H9 (cell line): Measurements from ENCODE around the gene SLC2A5. TPM values are rescaled to one million over a fixed set of nuclear protein-coding genes. Genes with fewer than 3 reads are reported as not detected.

ENCODE experiments used
- DNase-seq: peaks from one replicate; pipeline ENCODE4 v3.0.0-alpha.2; 2017
- H2AFZ ChIP-seq: one replicate; pipeline ENCODE4 v1.6.1; 2013; ENCODE audit warnings: mild to moderate bottlenecking, low read length, control low read depth, moderate library complexity
- H2AK5ac ChIP-seq: 2 replicates; pipeline ENCODE4 v1.6.1; 2013; ENCODE audit warnings: low read length, control low read depth, mixed read lengths; ENCODE audit not compliant: insufficient read length
- H2BK120ac ChIP-seq: one replicate; pipeline ENCODE4 v1.6.1; 2013; ENCODE audit warnings: low read depth, mild to moderate bottlenecking, low read length, control low read depth, inconsistent platforms; ENCODE audit not compliant: poor library complexity, severe bottlenecking
- H2BK12ac ChIP-seq: 2 replicates; pipeline ENCODE4 v1.6.1; 2013; ENCODE audit warnings: low read length, control low read depth, mixed read lengths, low read depth; ENCODE audit not compliant: insufficient read length
- H2BK15ac ChIP-seq: 2 replicates; pipeline ENCODE4 v1.6.1; 2013; ENCODE audit warnings: low read depth, low read length, control low read depth
- H2BK20ac ChIP-seq: one replicate; pipeline ENCODE4 v1.6.1; 2013; ENCODE audit warnings: low read depth, mild to moderate bottlenecking, low read length, control low read depth, inconsistent platforms; ENCODE audit not compliant: poor library complexity, severe bottlenecking
- H2BK5ac ChIP-seq: 2 replicates; pipeline ENCODE4 v1.6.1; 2013; ENCODE audit warnings: low read length, control low read depth, mixed read lengths; ENCODE audit not compliant: insufficient read length
- H3K14ac ChIP-seq: 2 replicates; pipeline ENCODE4 v1.6.1; 2013; ENCODE audit warnings: low read length, control low read depth; ENCODE audit not compliant: insufficient read depth
- H3K18ac ChIP-seq: 2 replicates; pipeline ENCODE4 v1.6.1; 2013; ENCODE audit warnings: low read depth, mild to moderate bottlenecking, mixed read lengths, low read length, control low read depth; ENCODE audit not compliant: insufficient read length
- H3K23ac ChIP-seq: 2 replicates; pipeline ENCODE4 v1.6.1; 2013; ENCODE audit warnings: low read length, control low read depth, mixed read lengths, low read depth; ENCODE audit not compliant: insufficient read length
- H3K23me2 ChIP-seq: 2 replicates; pipeline ENCODE4 v1.6.1; 2013; ENCODE audit warnings: low read depth, mild to moderate bottlenecking, mixed read lengths, low read length, control low read depth; ENCODE audit not compliant: insufficient read length, poor library complexity, severe bottlenecking
- H3K27ac ChIP-seq: 2 replicates; pipeline ENCODE4 v1.5.1; 2013; ENCODE audit warnings: low read length, control low read depth, mixed read lengths, low read depth; ENCODE audit not compliant: insufficient read length
- H3K27me3 ChIP-seq: 2 replicates; pipeline ENCODE4 v1.6.1; 2013; ENCODE audit warnings: low read length, control low read depth, inconsistent platforms; ENCODE audit not compliant: insufficient read depth
- H3K4ac ChIP-seq: 2 replicates; pipeline ENCODE4 v1.6.1; 2013; ENCODE audit warnings: low read depth, mild to moderate bottlenecking, control low read depth, inconsistent platforms, low read length, moderate library complexity
- H3K4me1 ChIP-seq: 2 replicates; pipeline ENCODE4 v1.6.1; 2013; ENCODE audit warnings: low read length, control low read depth, inconsistent platforms; ENCODE audit not compliant: insufficient read depth
- H3K4me2 ChIP-seq: 2 replicates; pipeline ENCODE4 v1.6.1; 2013; ENCODE audit warnings: low read length, control low read depth, mixed read lengths; ENCODE audit not compliant: insufficient read length, insufficient read depth
- H3K56ac ChIP-seq: 2 replicates; pipeline ENCODE4 v1.6.1; 2013; ENCODE audit warnings: low read depth, mild to moderate bottlenecking, mixed read lengths, low read length, control low read depth; ENCODE audit not compliant: insufficient read length
- H3K79me1 ChIP-seq: 2 replicates; pipeline ENCODE4 v1.6.1; 2013; ENCODE audit warnings: low read depth, mild to moderate bottlenecking, moderate library complexity, low read length, control low read depth, inconsistent platforms; ENCODE audit not compliant: insufficient read depth, poor library complexity, severe bottlenecking
- H3K79me2 ChIP-seq: 2 replicates; pipeline ENCODE4 v1.6.1; 2013; ENCODE audit warnings: low read length, control low read depth, inconsistent platforms; ENCODE audit not compliant: insufficient read depth
- H3K9ac ChIP-seq: 2 replicates; pipeline ENCODE4 v1.6.1; 2013; ENCODE audit warnings: low read length, control low read depth, mixed read lengths; ENCODE audit not compliant: insufficient read length; ENCODE audit errors: extremely low read depth
- H3K9me3 ChIP-seq: one replicate; pipeline ENCODE4 v1.6.1; 2013; ENCODE audit warnings: low read depth, low read length, inconsistent platforms; ENCODE audit not compliant: control insufficient read depth
- H3T11ph ChIP-seq: one replicate; pipeline ENCODE4 v1.6.1; 2013; ENCODE audit warnings: mild to moderate bottlenecking, low read length, control low read depth, inconsistent platforms
- H4K20me1 ChIP-seq: one replicate; pipeline ENCODE4 v1.6.1; 2013; ENCODE audit not compliant: control insufficient read depth, insufficient read length, insufficient read depth
- H4K5ac ChIP-seq: 2 replicates; pipeline ENCODE4 v1.6.1; 2013; ENCODE audit warnings: low read depth, mild to moderate bottlenecking, mixed read lengths, low read length, control low read depth; ENCODE audit not compliant: insufficient read length
- H4K8ac ChIP-seq: replicated peaks from 2 replicates; pipeline ENCODE4 v1.6.1; 2013; ENCODE audit warnings: low read length, control low read depth, mixed read lengths, low read depth; ENCODE audit not compliant: insufficient read length
- H4K91ac ChIP-seq: 2 replicates; pipeline ENCODE4 v1.6.1; 2013; ENCODE audit warnings: low read depth, mild to moderate bottlenecking, moderate library complexity, mixed read lengths, low read length, control low read depth; ENCODE audit not compliant: insufficient read length
- H3K27ac Mint-ChIP-seq, 3 experiments: 2 replicates in 2 of 3; 3 replicates in 1 of 3; pipeline ENCODE4 v1.8.0; 2020 to 2021; ENCODE audit warnings: mixed read lengths in 3 of 3, mild to moderate bottlenecking in 1 of 3, moderate library complexity in 1 of 3
- H3K27me3 Mint-ChIP-seq: 2 replicates; pipeline ENCODE4 v1.8.0; 2021; ENCODE audit warnings: low read depth, mild to moderate bottlenecking, moderate library complexity, mixed read lengths
- H3K36me3 Mint-ChIP-seq, 3 experiments: 2 replicates in 2 of 3; 3 replicates in 1 of 3; pipeline ENCODE4 v1.8.0; 2020 to 2021; ENCODE audit warnings: low read depth in 3 of 3, mixed read lengths in 3 of 3; ENCODE audit not compliant: insufficient read depth in 1 of 3
- H3K4me1 Mint-ChIP-seq, 2 experiments: 2 replicates each; pipeline ENCODE4 v1.8.0; 2020; ENCODE audit warnings: mixed read lengths in 2 of 2
- H3K4me3 Mint-ChIP-seq, 2 experiments: 2 replicates in 1 of 2; 3 replicates in 1 of 2; pipeline ENCODE4 v1.8.0; 2020 to 2021; ENCODE audit warnings: mild to moderate bottlenecking in 2 of 2, mixed read lengths in 2 of 2, moderate library complexity in 1 of 2
- H3K9me3 Mint-ChIP-seq, 2 experiments: 2 replicates in 1 of 2; 3 replicates in 1 of 2; pipeline ENCODE4 v1.8.0; 2020; ENCODE audit warnings: mild to moderate bottlenecking in 2 of 2, mixed read lengths in 2 of 2, moderate library complexity in 1 of 2
- WGBS: extraction: QIAGEN DNeasy Blood & Tissue Kit; methylation state at CpG from one replicate; pipeline ENCODE4 v1.1.7; 2013; ENCODE audit warnings: missing lambda C conversion rate, low lambda C conversion rate, mixed read lengths; ENCODE audit not compliant: insufficient read length; ENCODE audit errors: extremely low coverage; 5-methylcytosine and 5-hydroxymethylcytosine counted together
- total RNA-seq: library from RNA; stranded (reverse); gene quantifications from 2 replicates; pipeline ENCODE4 v1.2.1, GENCODE V29; 2021
- TF ChIP-seq, protein P1 (sequence below): fragments of 200-600 bp; sonication (generic); conservative IDR thresholded peaks from 3 replicates; pipeline ENCODE4 v1.8.0; 2021; ENCODE audit warnings: antibody characterized with exemption, mild to moderate bottlenecking

The SLC2A5 gene
- total RNA-seq, 1 experiment from 2014 or later = not detected

DNA sequence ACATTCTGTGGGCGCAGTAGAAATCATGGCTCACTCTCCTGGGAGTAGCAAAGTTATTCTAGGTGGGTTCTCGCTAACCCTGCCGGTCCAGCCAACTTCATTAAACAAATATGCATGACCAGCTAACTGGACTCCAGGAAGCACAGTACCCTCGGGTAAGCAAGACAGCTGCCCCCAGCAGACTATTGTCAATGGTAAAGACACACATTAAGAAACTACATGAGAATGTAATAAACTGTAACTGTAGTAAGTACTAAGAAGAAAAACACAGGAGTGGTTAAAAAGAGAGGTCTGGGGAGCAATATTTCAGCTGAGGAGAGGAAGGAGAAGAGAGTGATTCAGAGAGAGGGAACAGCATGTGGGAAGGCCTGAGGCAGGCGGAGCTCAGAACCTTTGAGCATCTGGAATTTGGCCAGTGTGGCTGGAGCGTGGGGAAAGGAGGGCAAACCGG is 7.4 kb downstream of the SLC2A5 start:
- H2BK120ac ChIP-seq = no peak overlapping the region
- H3K23ac ChIP-seq = no peak overlapping the region
- H4K20me1 ChIP-seq = no peaks in the 10 kb centered on the region
- H3K4me1 ChIP-seq = no peaks in the 10 kb centered on the region
- H3K23me2 ChIP-seq = no peaks in the 10 kb centered on the region
- H3K14ac ChIP-seq = no peak overlapping the region
- peak overlapping the region in 1 of 3 experiments; percentile 27; a peak in 1 of 7 replicates for H3K27ac Mint-ChIP-seq
- WGBS = no CpG with 5 or more reads among the region's 7 CpGs
- H4K8ac ChIP-seq = no peak overlapping the region
- H3K4me3 Mint-ChIP-seq = no peak overlapping the region
- no peak overlapping the region for H3T11ph ChIP-seq
- H3K56ac ChIP-seq = no peak overlapping the region
- no peaks in the 10 kb centered on the region for H3K36me3 Mint-ChIP-seq
- H2AK5ac ChIP-seq = no peak overlapping the region
- H3K27me3 Mint-ChIP-seq = no peaks in the 10 kb centered on the region
- no peaks in the 10 kb centered on the region for H3K9me3 ChIP-seq
- H2BK5ac ChIP-seq = no peak overlapping the region
- H3K9ac ChIP-seq = no peak overlapping the region
- no peak overlapping the region for H2AFZ ChIP-seq
- no peak overlapping the region for H2BK20ac ChIP-seq
- no peaks in the 10 kb centered on the region for H3K79me1 ChIP-seq
- peaks cover 12 to 22% of the 10 kb centered on the region in 2 experiments for H3K4me1 Mint-ChIP-seq
- H4K5ac ChIP-seq = no peak overlapping the region
- no peak overlapping the region for H3K4ac ChIP-seq
- H3K9me3 Mint-ChIP-seq = no peaks in the 10 kb centered on the region; a peak in 1 of 5 replicates
- no peak overlapping the region for H3K4me2 ChIP-seq
- H3K27ac ChIP-seq = no peak overlapping the region
- H2BK15ac ChIP-seq = no peak overlapping the region
- no peaks in the 10 kb centered on the region; the same call in 1 of the 2 replicates for H3K27me3 ChIP-seq
- no peak overlapping the region for H2BK12ac ChIP-seq
- H3K79me2 ChIP-seq = no peaks in the 10 kb centered on the region
- DNase-seq = no peak
- no peak overlapping the region for H3K18ac ChIP-seq
- H4K91ac ChIP-seq = no peak overlapping the region
- TF ChIP-seq, protein P1, sequence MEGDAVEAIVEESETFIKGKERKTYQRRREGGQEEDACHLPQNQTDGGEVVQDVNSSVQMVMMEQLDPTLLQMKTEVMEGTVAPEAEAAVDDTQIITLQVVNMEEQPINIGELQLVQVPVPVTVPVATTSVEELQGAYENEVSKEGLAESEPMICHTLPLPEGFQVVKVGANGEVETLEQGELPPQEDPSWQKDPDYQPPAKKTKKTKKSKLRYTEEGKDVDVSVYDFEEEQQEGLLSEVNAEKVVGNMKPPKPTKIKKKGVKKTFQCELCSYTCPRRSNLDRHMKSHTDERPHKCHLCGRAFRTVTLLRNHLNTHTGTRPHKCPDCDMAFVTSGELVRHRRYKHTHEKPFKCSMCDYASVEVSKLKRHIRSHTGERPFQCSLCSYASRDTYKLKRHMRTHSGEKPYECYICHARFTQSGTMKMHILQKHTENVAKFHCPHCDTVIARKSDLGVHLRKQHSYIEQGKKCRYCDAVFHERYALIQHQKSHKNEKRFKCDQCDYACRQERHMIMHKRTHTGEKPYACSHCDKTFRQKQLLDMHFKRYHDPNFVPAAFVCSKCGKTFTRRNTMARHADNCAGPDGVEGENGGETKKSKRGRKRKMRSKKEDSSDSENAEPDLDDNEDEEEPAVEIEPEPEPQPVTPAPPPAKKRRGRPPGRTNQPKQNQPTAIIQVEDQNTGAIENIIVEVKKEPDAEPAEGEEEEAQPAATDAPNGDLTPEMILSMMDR = no peak
